ENCODE results near the gene AIMP1. TPM values are rescaled to one million over a fixed set of nuclear protein-coding genes. Genes with fewer than 3 reads are reported as not detected.
A peak's percentile ranks its signal among the peaks of the same experiment; 100 is the strongest.

The AIMP1 gene
- total RNA-seq, 1 experiment from 2014 or later, result 52.5 TPM

DNA sequence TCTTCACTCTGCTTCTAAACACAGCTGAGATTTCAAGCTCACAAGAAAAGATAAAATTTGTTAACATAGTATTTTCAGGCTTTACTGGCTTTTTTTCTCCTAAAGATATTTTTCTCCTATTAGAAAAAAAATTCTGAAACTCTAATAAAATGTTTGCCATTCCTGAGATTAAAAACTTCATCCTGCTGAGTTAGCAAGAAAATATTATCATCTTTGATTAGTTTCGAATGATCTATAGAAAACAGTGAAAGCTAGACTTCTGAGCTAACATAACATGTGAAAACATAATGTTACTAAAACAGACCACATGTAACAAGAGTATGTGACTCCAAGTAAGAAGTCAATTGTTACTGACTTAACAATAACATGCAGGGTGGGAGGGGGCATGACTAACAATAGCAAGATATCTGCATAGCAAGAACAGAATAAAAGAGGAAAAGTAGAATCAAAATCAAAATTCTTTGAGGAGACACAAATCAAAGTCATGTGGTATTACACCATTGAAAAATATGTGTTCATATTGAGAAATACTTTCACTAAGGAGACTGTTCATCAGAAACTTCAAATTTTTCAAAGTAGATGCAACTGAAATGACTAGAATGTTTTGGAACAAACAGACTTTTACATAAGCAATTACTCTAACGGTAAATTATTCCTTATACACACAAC, 14.8 kb upstream of the AIMP1 start:
- peak overlapping the region; percentile 28; the same call in 1 of the 2 replicates for H3K27ac Mint-ChIP-seq
- H3K36me3 Mint-ChIP-seq, result peaks cover 9% of the 10 kb centered on the region
- no peak overlapping the region for H3K4me3 Mint-ChIP-seq
- H3K4me1 Mint-ChIP-seq, result peaks cover 50% of the 10 kb centered on the region
- CTCF ChIA-PET, result no interaction called here
- no peak for ATAC-seq
- DNase-seq (ENCODE audit: low spot score), result no peak
- H3K27me3 Mint-ChIP-seq (ENCODE audit: low read depth), result no peaks in the 10 kb centered on the region
- POLR2A ChIA-PET, result interaction anchor here (1.5 kb wide), 1 partner anchor 14 kb away, joined by 3 read pairs; the partner anchor contains the start of gene TBCK
- H3K9me3 Mint-ChIP-seq, result peaks cover 6% of the 10 kb centered on the region
- TF ChIP-seq, protein P1, sequence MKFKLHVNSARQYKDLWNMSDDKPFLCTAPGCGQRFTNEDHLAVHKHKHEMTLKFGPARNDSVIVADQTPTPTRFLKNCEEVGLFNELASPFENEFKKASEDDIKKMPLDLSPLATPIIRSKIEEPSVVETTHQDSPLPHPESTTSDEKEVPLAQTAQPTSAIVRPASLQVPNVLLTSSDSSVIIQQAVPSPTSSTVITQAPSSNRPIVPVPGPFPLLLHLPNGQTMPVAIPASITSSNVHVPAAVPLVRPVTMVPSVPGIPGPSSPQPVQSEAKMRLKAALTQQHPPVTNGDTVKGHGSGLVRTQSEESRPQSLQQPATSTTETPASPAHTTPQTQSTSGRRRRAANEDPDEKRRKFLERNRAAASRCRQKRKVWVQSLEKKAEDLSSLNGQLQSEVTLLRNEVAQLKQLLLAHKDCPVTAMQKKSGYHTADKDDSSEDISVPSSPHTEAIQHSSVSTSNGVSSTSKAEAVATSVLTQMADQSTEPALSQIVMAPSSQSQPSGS (CRISPR knock-in tag; IDR thresholded peaks at IDR 0.05; ENCODE audit: borderline replicate concordance, low read depth), result no peak
- TF ChIP-seq, protein P2, sequence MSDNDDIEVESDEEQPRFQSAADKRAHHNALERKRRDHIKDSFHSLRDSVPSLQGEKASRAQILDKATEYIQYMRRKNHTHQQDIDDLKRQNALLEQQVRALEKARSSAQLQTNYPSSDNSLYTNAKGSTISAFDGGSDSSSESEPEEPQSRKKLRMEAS (CRISPR knock-in tag; IDR thresholded peaks at IDR 0.05), result no peak
- TF ChIP-seq, protein P3, sequence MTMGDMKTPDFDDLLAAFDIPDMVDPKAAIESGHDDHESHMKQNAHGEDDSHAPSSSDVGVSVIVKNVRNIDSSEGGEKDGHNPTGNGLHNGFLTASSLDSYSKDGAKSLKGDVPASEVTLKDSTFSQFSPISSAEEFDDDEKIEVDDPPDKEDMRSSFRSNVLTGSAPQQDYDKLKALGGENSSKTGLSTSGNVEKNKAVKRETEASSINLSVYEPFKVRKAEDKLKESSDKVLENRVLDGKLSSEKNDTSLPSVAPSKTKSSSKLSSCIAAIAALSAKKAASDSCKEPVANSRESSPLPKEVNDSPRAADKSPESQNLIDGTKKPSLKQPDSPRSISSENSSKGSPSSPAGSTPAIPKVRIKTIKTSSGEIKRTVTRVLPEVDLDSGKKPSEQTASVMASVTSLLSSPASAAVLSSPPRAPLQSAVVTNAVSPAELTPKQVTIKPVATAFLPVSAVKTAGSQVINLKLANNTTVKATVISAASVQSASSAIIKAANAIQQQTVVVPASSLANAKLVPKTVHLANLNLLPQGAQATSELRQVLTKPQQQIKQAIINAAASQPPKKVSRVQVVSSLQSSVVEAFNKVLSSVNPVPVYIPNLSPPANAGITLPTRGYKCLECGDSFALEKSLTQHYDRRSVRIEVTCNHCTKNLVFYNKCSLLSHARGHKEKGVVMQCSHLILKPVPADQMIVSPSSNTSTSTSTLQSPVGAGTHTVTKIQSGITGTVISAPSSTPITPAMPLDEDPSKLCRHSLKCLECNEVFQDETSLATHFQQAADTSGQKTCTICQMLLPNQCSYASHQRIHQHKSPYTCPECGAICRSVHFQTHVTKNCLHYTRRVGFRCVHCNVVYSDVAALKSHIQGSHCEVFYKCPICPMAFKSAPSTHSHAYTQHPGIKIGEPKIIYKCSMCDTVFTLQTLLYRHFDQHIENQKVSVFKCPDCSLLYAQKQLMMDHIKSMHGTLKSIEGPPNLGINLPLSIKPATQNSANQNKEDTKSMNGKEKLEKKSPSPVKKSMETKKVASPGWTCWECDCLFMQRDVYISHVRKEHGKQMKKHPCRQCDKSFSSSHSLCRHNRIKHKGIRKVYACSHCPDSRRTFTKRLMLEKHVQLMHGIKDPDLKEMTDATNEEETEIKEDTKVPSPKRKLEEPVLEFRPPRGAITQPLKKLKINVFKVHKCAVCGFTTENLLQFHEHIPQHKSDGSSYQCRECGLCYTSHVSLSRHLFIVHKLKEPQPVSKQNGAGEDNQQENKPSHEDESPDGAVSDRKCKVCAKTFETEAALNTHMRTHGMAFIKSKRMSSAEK (CRISPR knock-in tag; IDR thresholded peaks at IDR 0.05; ENCODE audit: borderline replicate concordance), result no peak
- no peak for TF ChIP-seq FOXJ3 (CRISPR knock-in tag; IDR thresholded peaks at IDR 0.05; ENCODE audit: borderline replicate concordance)
- TF ChIP-seq ZNF263 (CRISPR knock-in tag; IDR thresholded peaks at IDR 0.05; ENCODE audit: low read depth), result no peak
- TF ChIP-seq, protein P4, sequence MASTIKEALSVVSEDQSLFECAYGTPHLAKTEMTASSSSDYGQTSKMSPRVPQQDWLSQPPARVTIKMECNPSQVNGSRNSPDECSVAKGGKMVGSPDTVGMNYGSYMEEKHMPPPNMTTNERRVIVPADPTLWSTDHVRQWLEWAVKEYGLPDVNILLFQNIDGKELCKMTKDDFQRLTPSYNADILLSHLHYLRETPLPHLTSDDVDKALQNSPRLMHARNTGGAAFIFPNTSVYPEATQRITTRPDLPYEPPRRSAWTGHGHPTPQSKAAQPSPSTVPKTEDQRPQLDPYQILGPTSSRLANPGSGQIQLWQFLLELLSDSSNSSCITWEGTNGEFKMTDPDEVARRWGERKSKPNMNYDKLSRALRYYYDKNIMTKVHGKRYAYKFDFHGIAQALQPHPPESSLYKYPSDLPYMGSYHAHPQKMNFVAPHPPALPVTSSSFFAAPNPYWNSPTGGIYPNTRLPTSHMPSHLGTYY (CRISPR knock-in tag; IDR thresholded peaks at IDR 0.05), result no peak
- no peak for TF ChIP-seq TCF7 (CRISPR knock-in tag; IDR thresholded peaks at IDR 0.05; ENCODE audit: low read depth)
- TF ChIP-seq, protein P5, sequence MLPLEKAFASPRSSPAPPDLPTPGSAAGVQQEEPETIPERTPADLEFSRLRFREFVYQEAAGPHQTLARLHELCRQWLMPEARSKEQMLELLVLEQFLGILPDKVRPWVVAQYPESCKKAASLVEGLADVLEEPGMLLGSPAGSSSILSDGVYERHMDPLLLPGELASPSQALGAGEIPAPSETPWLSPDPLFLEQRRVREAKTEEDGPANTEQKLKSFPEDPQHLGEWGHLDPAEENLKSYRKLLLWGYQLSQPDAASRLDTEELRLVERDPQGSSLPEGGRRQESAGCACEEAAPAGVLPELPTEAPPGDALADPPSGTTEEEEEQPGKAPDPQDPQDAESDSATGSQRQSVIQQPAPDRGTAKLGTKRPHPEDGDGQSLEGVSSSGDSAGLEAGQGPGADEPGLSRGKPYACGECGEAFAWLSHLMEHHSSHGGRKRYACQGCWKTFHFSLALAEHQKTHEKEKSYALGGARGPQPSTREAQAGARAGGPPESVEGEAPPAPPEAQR (CRISPR knock-in tag; IDR thresholded peaks at IDR 0.05), result no peak
- TF ChIP-seq, protein P6, sequence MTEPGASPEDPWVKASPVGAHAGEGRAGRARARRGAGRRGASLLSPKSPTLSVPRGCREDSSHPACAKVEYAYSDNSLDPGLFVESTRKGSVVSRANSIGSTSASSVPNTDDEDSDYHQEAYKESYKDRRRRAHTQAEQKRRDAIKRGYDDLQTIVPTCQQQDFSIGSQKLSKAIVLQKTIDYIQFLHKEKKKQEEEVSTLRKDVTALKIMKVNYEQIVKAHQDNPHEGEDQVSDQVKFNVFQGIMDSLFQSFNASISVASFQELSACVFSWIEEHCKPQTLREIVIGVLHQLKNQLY (CRISPR knock-in tag; IDR thresholded peaks at IDR 0.05), result no peak
- no peak for TF ChIP-seq ELF4 (CRISPR knock-in tag; IDR thresholded peaks at IDR 0.05; ENCODE audit: low read depth)
- TF ChIP-seq, protein P7, sequence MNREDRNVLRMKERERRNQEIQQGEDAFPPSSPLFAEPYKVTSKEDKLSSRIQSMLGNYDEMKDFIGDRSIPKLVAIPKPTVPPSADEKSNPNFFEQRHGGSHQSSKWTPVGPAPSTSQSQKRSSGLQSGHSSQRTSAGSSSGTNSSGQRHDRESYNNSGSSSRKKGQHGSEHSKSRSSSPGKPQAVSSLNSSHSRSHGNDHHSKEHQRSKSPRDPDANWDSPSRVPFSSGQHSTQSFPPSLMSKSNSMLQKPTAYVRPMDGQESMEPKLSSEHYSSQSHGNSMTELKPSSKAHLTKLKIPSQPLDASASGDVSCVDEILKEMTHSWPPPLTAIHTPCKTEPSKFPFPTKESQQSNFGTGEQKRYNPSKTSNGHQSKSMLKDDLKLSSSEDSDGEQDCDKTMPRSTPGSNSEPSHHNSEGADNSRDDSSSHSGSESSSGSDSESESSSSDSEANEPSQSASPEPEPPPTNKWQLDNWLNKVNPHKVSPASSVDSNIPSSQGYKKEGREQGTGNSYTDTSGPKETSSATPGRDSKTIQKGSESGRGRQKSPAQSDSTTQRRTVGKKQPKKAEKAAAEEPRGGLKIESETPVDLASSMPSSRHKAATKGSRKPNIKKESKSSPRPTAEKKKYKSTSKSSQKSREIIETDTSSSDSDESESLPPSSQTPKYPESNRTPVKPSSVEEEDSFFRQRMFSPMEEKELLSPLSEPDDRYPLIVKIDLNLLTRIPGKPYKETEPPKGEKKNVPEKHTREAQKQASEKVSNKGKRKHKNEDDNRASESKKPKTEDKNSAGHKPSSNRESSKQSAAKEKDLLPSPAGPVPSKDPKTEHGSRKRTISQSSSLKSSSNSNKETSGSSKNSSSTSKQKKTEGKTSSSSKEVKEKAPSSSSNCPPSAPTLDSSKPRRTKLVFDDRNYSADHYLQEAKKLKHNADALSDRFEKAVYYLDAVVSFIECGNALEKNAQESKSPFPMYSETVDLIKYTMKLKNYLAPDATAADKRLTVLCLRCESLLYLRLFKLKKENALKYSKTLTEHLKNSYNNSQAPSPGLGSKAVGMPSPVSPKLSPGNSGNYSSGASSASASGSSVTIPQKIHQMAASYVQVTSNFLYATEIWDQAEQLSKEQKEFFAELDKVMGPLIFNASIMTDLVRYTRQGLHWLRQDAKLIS (CRISPR knock-in tag; IDR thresholded peaks at IDR 0.05; ENCODE audit: borderline replicate concordance), result no peak
- TF ChIP-seq, protein P8, sequence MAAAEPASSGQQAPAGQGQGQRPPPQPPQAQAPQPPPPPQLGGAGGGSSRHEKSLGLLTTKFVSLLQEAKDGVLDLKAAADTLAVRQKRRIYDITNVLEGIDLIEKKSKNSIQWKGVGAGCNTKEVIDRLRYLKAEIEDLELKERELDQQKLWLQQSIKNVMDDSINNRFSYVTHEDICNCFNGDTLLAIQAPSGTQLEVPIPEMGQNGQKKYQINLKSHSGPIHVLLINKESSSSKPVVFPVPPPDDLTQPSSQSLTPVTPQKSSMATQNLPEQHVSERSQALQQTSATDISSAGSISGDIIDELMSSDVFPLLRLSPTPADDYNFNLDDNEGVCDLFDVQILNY (CRISPR knock-in tag; IDR thresholded peaks at IDR 0.05), result no peak
- no peak for TF ChIP-seq ESRRA (CRISPR knock-in tag; IDR thresholded peaks at IDR 0.05; ENCODE audit: borderline replicate concordance)
- TF ChIP-seq, protein P9, sequence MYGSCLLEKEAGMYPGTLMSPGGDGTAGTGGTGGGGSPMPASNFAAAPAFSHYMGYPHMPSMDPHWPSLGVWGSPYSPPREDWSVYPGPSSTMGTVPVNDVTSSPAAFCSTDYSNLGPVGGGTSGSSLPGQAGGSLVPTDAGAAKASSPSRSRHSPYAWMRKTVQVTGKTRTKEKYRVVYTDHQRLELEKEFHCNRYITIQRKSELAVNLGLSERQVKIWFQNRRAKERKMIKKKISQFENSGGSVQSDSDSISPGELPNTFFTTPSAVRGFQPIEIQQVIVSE (CRISPR knock-in tag; IDR thresholded peaks at IDR 0.05; ENCODE audit: borderline replicate concordance), result no peak
- TF ChIP-seq, protein P10, sequence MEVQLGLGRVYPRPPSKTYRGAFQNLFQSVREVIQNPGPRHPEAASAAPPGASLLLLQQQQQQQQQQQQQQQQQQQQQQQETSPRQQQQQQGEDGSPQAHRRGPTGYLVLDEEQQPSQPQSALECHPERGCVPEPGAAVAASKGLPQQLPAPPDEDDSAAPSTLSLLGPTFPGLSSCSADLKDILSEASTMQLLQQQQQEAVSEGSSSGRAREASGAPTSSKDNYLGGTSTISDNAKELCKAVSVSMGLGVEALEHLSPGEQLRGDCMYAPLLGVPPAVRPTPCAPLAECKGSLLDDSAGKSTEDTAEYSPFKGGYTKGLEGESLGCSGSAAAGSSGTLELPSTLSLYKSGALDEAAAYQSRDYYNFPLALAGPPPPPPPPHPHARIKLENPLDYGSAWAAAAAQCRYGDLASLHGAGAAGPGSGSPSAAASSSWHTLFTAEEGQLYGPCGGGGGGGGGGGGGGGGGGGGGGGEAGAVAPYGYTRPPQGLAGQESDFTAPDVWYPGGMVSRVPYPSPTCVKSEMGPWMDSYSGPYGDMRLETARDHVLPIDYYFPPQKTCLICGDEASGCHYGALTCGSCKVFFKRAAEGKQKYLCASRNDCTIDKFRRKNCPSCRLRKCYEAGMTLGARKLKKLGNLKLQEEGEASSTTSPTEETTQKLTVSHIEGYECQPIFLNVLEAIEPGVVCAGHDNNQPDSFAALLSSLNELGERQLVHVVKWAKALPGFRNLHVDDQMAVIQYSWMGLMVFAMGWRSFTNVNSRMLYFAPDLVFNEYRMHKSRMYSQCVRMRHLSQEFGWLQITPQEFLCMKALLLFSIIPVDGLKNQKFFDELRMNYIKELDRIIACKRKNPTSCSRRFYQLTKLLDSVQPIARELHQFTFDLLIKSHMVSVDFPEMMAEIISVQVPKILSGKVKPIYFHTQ (CRISPR knock-in tag; IDR thresholded peaks at IDR 0.05), result no peak
- no peak for TF ChIP-seq NFE2L1 (CRISPR knock-in tag; IDR thresholded peaks at IDR 0.05)
